ENCODE data around the gene SYT5. TPM values are rescaled to one million over a fixed set of nuclear protein-coding genes. Genes with fewer than 3 reads are reported as not detected.

SYT5 gene
- total and polyA plus RNA-seq, 10 of the 15 experiments (the other 5 are each of a cell fraction or from before 2014, with no cell fraction given): 0.04 to 0.79 (median 0.26) TPM; not detected in 7

DNA sequence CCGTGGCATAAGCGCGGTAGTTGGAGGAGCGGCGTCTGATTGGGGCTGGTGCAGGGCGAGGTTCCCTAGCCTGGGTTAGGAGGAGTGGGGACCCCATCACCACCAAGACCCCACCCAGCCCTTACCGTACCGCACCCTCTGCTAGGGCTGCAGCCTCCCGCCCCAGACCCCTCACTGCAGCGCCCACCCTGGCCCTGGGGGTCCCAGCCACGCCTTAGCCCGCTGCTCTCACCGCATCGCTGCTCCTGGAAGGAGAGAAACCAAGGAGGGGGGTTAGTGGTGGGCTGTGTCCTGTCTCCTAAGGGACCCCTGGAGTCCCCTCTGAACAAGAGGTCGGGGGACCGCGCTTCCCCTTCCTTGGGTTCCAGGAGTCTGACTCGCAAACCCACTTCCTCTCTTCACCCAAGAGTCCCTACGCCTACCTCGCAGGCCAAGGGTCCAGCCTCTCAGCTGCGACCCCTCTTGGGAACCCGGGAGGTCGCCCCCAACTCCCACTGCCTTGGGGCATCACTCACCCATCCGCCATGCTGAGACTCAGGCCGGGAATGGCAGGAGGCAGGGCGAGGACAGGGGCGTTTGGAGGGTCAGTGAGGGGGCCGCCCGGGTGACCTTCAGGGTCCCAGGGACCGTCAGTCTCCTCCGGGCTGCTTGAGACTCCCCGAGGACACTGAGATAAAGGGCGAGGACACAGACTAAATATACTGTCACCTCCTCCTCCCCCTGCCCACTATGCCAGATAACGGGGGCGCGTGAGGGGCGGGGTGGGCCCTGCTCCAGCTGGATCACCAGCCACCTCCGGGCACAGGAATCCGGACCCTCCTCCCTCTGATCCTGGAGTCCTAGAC is 22.8 kb downstream of the SYT5 start, which contains the start of gene TNNI3:
TSS of gene TNNI3 (minus strand) at position 669 of the 845 bp plus-strand sequence. CDS start at position 526, 143 bp downstream.
- Histone ChIP-seq H3K9ac (ENCODE audit: control insufficient read depth, insufficient read depth, low read length) (no peak within 1 kb of the TSS), H4K20me1 (ENCODE audit: control insufficient read depth, insufficient read depth) (no peaks in the 10 kb centered on the region), H3K9me3 (replicated peaks; ENCODE audit: control insufficient read depth, insufficient read depth, low read length) (no peaks in the 10 kb centered on the region; the same call in 2 of the 3 replicates), H3K27ac (ENCODE audit: control insufficient read depth, insufficient read depth) (no peak within 1 kb of the TSS), H3K4me1 (ENCODE audit: control insufficient read depth, insufficient read depth, low read length) (no peaks in the 10 kb centered on the region), H3K79me2 (ENCODE audit: control insufficient read depth, insufficient read depth, low read length) (no peaks in the 10 kb centered on the region), H3K27me3 (replicated peaks in 1 of 2; ENCODE audit: control insufficient read depth in 2 of 2, insufficient read depth in 2 of 2, low read length in 1 of 2) (no peaks in the 10 kb centered on the region; a peak in 1 of 4 replicates), H3K4me3 (no peak within 1 kb of the TSS), H3K36me3 (ENCODE audit: control insufficient read depth in 2 of 2, insufficient read depth in 2 of 2, low read length in 1 of 2) (no peaks in the 10 kb centered on the region), H2AFZ (ENCODE audit: control insufficient read depth, low read depth, low read length) (no peak within 1 kb of the TSS), H3K4me2 (ENCODE audit: control insufficient read depth, insufficient read depth) (no peak within 1 kb of the TSS)
- no peak for ATAC-seq
- ChIA-PET POLR2A (no interaction called here), RAD21 (ENCODE audit: unreplicated experiment) (interaction anchor here (1.0 kb wide), 1 partner anchor 16 kb away, joined by 3 read pairs; no protein-coding TSS in a partner anchor), SMC1A (ENCODE audit: uncharacterized antibody, unreplicated experiment) (no interaction called here), CTCF (interaction anchor here (1.0 kb wide), 1 partner anchor 9 kb away, joined by 3 read pairs; the partner anchor contains the start of gene DNAAF3)
- in situ Hi-C loops (cut with MboI): no loop called here
- BruUV-seq (replicated peaks): no TSS peak
- no peak for FAIRE-seq
- no peak for DNase-seq (ENCODE audit: low read depth, low spot score)
- TF ChIP-seq, protein P1, sequence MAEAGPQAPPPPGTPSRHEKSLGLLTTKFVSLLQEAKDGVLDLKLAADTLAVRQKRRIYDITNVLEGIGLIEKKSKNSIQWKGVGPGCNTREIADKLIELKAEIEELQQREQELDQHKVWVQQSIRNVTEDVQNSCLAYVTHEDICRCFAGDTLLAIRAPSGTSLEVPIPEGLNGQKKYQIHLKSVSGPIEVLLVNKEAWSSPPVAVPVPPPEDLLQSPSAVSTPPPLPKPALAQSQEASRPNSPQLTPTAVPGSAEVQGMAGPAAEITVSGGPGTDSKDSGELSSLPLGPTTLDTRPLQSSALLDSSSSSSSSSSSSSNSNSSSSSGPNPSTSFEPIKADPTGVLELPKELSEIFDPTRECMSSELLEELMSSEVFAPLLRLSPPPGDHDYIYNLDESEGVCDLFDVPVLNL (IDR thresholded peaks at IDR 0.05; ENCODE audit: low read depth, low read length): no peak
- TF ChIP-seq HCFC1 (IDR thresholded peaks at IDR 0.05; ENCODE audit: low read length) (no peak), NR2F1 (conservative IDR thresholded peaks at IDR 0.05) (no peak), TBL1XR1 (IDR thresholded peaks at IDR 0.05; ENCODE audit: low read depth, low read length) (no peak), TAF1 (IDR thresholded peaks at IDR 0.05; ENCODE audit: borderline replicate concordance, low read depth, low read length) (no peak), DPF2 (IDR thresholded peaks at IDR 0.05) (no peak), SMARCA5 (IDR thresholded peaks at IDR 0.05) (no peak), SIN3A (IDR thresholded peaks at IDR 0.05; ENCODE audit: low read depth, low read length) (no peak), RFX5 (IDR thresholded peaks at IDR 0.05; ENCODE audit: low read depth, low read length) (no peak), MXI1 (IDR thresholded peaks at IDR 0.05; ENCODE audit: low read depth, low read length) (no peak), CHD4 (IDR thresholded peaks at IDR 0.05) (no peak), EGR1 (IDR thresholded peaks at IDR 0.05; ENCODE audit: borderline replicate concordance in 1 of 2, low read depth in 2 of 2, low read length in 2 of 2) (no peak), MEF2A (IDR thresholded peaks at IDR 0.05; ENCODE audit: insufficient read depth, low read depth, low read length) (no peak), JUNB (IDR thresholded peaks at IDR 0.05) (no peak), SPI1 (IDR thresholded peaks at IDR 0.05; ENCODE audit: borderline replicate concordance, insufficient read depth, low read depth, low read length) (no peak)
- TF ChIP-seq, protein P2, sequence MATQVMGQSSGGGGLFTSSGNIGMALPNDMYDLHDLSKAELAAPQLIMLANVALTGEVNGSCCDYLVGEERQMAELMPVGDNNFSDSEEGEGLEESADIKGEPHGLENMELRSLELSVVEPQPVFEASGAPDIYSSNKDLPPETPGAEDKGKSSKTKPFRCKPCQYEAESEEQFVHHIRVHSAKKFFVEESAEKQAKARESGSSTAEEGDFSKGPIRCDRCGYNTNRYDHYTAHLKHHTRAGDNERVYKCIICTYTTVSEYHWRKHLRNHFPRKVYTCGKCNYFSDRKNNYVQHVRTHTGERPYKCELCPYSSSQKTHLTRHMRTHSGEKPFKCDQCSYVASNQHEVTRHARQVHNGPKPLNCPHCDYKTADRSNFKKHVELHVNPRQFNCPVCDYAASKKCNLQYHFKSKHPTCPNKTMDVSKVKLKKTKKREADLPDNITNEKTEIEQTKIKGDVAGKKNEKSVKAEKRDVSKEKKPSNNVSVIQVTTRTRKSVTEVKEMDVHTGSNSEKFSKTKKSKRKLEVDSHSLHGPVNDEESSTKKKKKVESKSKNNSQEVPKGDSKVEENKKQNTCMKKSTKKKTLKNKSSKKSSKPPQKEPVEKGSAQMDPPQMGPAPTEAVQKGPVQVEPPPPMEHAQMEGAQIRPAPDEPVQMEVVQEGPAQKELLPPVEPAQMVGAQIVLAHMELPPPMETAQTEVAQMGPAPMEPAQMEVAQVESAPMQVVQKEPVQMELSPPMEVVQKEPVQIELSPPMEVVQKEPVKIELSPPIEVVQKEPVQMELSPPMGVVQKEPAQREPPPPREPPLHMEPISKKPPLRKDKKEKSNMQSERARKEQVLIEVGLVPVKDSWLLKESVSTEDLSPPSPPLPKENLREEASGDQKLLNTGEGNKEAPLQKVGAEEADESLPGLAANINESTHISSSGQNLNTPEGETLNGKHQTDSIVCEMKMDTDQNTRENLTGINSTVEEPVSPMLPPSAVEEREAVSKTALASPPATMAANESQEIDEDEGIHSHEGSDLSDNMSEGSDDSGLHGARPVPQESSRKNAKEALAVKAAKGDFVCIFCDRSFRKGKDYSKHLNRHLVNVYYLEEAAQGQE (IDR thresholded peaks at IDR 0.05; ENCODE audit: low read depth, low read length): no peak
- TF ChIP-seq, protein P3, sequence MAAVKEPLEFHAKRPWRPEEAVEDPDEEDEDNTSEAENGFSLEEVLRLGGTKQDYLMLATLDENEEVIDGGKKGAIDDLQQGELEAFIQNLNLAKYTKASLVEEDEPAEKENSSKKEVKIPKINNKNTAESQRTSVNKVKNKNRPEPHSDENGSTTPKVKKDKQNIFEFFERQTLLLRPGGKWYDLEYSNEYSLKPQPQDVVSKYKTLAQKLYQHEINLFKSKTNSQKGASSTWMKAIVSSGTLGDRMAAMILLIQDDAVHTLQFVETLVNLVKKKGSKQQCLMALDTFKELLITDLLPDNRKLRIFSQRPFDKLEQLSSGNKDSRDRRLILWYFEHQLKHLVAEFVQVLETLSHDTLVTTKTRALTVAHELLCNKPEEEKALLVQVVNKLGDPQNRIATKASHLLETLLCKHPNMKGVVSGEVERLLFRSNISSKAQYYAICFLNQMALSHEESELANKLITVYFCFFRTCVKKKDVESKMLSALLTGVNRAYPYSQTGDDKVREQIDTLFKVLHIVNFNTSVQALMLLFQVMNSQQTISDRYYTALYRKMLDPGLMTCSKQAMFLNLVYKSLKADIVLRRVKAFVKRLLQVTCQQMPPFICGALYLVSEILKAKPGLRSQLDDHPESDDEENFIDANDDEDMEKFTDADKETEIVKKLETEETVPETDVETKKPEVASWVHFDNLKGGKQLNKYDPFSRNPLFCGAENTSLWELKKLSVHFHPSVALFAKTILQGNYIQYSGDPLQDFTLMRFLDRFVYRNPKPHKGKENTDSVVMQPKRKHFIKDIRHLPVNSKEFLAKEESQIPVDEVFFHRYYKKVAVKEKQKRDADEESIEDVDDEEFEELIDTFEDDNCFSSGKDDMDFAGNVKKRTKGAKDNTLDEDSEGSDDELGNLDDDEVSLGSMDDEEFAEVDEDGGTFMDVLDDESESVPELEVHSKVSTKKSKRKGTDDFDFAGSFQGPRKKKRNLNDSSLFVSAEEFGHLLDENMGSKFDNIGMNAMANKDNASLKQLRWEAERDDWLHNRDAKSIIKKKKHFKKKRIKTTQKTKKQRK (IDR thresholded peaks at IDR 0.05; ENCODE audit: low read depth, low read length): no peak
- 23% methylated on average over 30 of the region's 39 CpGs for WGBS (ENCODE audit: insufficient coverage, insufficient replicate concordance, low lambda C conversion rate, missing lambda C conversion rate)
- intact Hi-C loops (cut with micrococcal nuclease; ENCODE audit: unreplicated experiment): no loop called here
